Measurements from ENCODE around the gene SH3PXD2A.
"Not testable (repeated sequence)": the region's sequence is repeated elsewhere in the genome, so short reads cannot be mapped to it uniquely, and the experiment has no call there.

GRCh38 chr10:103607051-103607450 is 248.3 kb downstream of the SH3PXD2A start:
- TF ChIP-seq ZNF513 (tag by site-specific recombination; IDR thresholded peaks at IDR 0.05); ELK4 (IDR thresholded peaks at IDR 0.05; ENCODE audit: borderline replicate concordance, low read depth, low read length); TCF7L2 (IDR thresholded peaks at IDR 0.05; ENCODE audit: borderline replicate concordance, low read depth, low read length); TRIM28 (IDR thresholded peaks at IDR 0.05; ENCODE audit: borderline replicate concordance, low read length); CTCF (tag by site-specific recombination; IDR thresholded peaks at IDR 0.05); ZNF184 (tag by site-specific recombination; IDR thresholded peaks at IDR 0.05); BCL11B (tag by site-specific recombination; IDR thresholded peaks at IDR 0.05; ENCODE audit: low read depth): not testable (repeated sequence)
